Measurements from ENCODE around the gene TRIM13. TPM values are rescaled to one million over a fixed set of nuclear protein-coding genes. Genes with fewer than 3 reads are reported as not detected.
A peak's percentile ranks its signal among the peaks of the same experiment; 100 is the strongest.
"Not testable (repeated sequence)": the region's sequence is repeated elsewhere in the genome, so short reads cannot be mapped to it uniquely, and the experiment has no call there.

Gene TRIM13
- 13.4 and 15.1 TPM in 2 replicates for total RNA-seq (2021)
- Bru-seq, nascent RNA, result percentile 83 among the genes with signal in this experiment
- BruChase-seq, experiment 1, labeled RNA remaining after a 2-hour chase, result percentile 73 among the genes with signal in this experiment
- BruChase-seq, experiment 2, labeled RNA remaining after a 6-hour chase, result percentile 56 among the genes with signal in this experiment
- long read RNA-seq, full-length matches to known transcripts, result 18 of 22 reads
- long read RNA-seq, partial matches to known transcripts, result 1 of 22 reads
- long read RNA-seq, other reads (novel, unspliced or antisense), result 3 of 22 reads

GRCh38 chr13:49996951-49997895 is at the start of gene TRIM13:
TSS of gene TRIM13 (plus strand) at chr13:49997042. CDS start at chr13:50011941, 14,899 bp downstream.
- H3K36me3 ChIP-seq (ENCODE audit: low read depth), result peaks cover 11% of the 10 kb centered on the region; the same call in 1 of the 2 replicates
- H3K79me2 ChIP-seq (ENCODE audit: low read depth), result peaks cover 28% of the 10 kb centered on the region
- ChIA-PET CTCF (interaction anchor here (0.5 to 2.4 kb wide), 12 partner anchors 10 to 915 kb away, joined by 3 to 13 read pairs (median 4); partner anchors contain the start of genes KPNA3 and SPRYD7), POLR2A (ENCODE audit: unreplicated experiment) (interaction anchor here (0.5 to 0.8 kb wide), 8 partner anchors 17 to 404 kb away, joined by 3 to 7 read pairs (median 5); partner anchors contain the start of gene SPRYD7)
- no peaks in the 10 kb centered on the region for H3K9me3 ChIP-seq (ENCODE audit: insufficient read depth, low read depth)
- peaks cover 13% of the 10 kb centered on the region for H3K4me1 ChIP-seq (replicated peaks; ENCODE audit: insufficient read depth)
- peak; percentile 73 to 83 for DNase-seq
- H3K27me3 ChIP-seq (ENCODE audit: insufficient read depth, low read depth), result no peaks in the 10 kb centered on the region
- H3K4me2 ChIP-seq, result peak within 1 kb of the TSS; percentile 89
- peaks cover 8% of the 10 kb centered on the region; the same call in 1 of the 2 replicates for H3F3A ChIP-seq (ENCODE audit: insufficient read depth, low read depth)
- BruUV-seq (replicated peaks), result TSS peak; percentile 45
- H4K20me1 ChIP-seq (ENCODE audit: insufficient read depth), result no peaks in the 10 kb centered on the region
- TF ChIP-seq CTCF (conservative IDR thresholded peaks at IDR 0.05), result peak; percentile 78
- TF ChIP-seq EZH2 (IDR thresholded peaks at IDR 0.05; ENCODE audit: low read depth), result no peak
- H2AFZ ChIP-seq, result peak within 1 kb of the TSS; percentile 94
- intact Hi-C loops (cut with micrococcal nuclease; ENCODE audit: unreplicated experiment), result loop anchor here (2.0 to 10.0 kb wide), 7 partner anchors 60 to 915 kb away; partner anchors contain the start of gene SPRYD7
- peak within 1 kb of the TSS; percentile 93 for H3K27ac ChIP-seq
- peak within 1 kb of the TSS; percentile 98 for H3K4me3 ChIP-seq
- H3K9me2 ChIP-seq (ENCODE audit: insufficient read depth), result no peaks in the 10 kb centered on the region

- H3K4me2 ChIP-seq; H3K4me3 ChIP-seq; H3K9me2 ChIP-seq (ENCODE audit: insufficient read depth); BruUV-seq (replicated peaks); DNase-seq; CTCF ChIA-PET; H4K20me1 ChIP-seq (ENCODE audit: insufficient read depth); H3K4me1 ChIP-seq (replicated peaks; ENCODE audit: insufficient read depth); H3K79me2 ChIP-seq (ENCODE audit: low read depth); H3K27ac ChIP-seq; H3F3A ChIP-seq (ENCODE audit: insufficient read depth, low read depth); H3K27me3 ChIP-seq (ENCODE audit: insufficient read depth, low read depth); H3K36me3 ChIP-seq (ENCODE audit: low read depth); POLR2A ChIA-PET (ENCODE audit: unreplicated experiment); intact Hi-C loops (cut with micrococcal nuclease; ENCODE audit: unreplicated experiment); H2AFZ ChIP-seq; H3K9me3 ChIP-seq (ENCODE audit: insufficient read depth, low read depth): not testable (repeated sequence)
Measured at GRCh38 chr13:49948777-49949270, 48.0 kb upstream of the TRIM13 start.

GRCh38 chr13:49951754-49952535 is 44.9 kb upstream of the TRIM13 start:
- Histone ChIP-seq H3K4me1 (replicated peaks; ENCODE audit: insufficient read depth) (0 out of 2 replicates have a peak, but pooled peaks cover 8% of the 10 kb centered on the region), H3F3A (ENCODE audit: insufficient read depth, low read depth) (0 out of 2 replicates have a peak, but pooled peaks cover 9% of the 10 kb centered on the region), H3K9me2 (ENCODE audit: insufficient read depth) (no peaks in the 10 kb centered on the region), H3K79me2 (ENCODE audit: low read depth) (no peaks in the 10 kb centered on the region), H3K27ac (no peak overlapping the region), H3K9me3 (ENCODE audit: insufficient read depth, low read depth) (no peaks in the 10 kb centered on the region), H3K4me2 (no peak overlapping the region), H3K4me3 (no peak overlapping the region), H2AFZ (no peak overlapping the region), H3K27me3 (ENCODE audit: insufficient read depth, low read depth) (no peaks in the 10 kb centered on the region), H3K36me3 (ENCODE audit: low read depth) (no peaks in the 10 kb centered on the region), H4K20me1 (ENCODE audit: insufficient read depth) (no peaks in the 10 kb centered on the region)
- ChIA-PET CTCF (no interaction called here), POLR2A (ENCODE audit: unreplicated experiment) (no interaction called here)
- DNase-seq, result no peak
- intact Hi-C loops (cut with micrococcal nuclease; ENCODE audit: unreplicated experiment), result no loop called here
- TF ChIP-seq CTCF (conservative IDR thresholded peaks at IDR 0.05) (no peak), EZH2 (IDR thresholded peaks at IDR 0.05; ENCODE audit: low read depth) (no peak)
- no TSS peak for BruUV-seq (replicated peaks)

Measured in PC-9 (cell line).